Measurements from ENCODE around the gene IRX4.

IRX4 gene

DNA sequence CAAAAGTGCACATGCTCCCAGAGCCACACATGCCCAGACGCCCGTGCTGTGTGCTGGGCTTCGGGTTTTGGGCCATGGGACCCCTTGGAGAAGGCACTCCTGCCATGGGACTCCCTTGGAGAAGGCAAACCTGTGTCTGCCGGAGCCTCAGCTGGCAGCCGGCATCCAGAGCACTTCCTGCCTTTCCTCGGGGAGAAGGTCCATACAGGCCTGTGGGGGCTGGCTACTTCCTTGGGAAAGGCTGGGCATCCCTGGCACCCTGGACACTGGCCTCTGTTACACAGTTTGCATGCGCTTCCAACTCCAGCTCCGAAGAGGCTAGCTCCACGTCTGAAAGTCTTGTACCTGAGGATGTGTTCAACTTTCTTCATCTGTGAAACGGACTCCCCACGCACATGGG lies 14.7 kb upstream of the IRX4 start:
- H3K9me3 Mint-ChIP-seq, result peaks cover 2% of the 10 kb centered on the region
- TF ChIP-seq, protein P1, sequence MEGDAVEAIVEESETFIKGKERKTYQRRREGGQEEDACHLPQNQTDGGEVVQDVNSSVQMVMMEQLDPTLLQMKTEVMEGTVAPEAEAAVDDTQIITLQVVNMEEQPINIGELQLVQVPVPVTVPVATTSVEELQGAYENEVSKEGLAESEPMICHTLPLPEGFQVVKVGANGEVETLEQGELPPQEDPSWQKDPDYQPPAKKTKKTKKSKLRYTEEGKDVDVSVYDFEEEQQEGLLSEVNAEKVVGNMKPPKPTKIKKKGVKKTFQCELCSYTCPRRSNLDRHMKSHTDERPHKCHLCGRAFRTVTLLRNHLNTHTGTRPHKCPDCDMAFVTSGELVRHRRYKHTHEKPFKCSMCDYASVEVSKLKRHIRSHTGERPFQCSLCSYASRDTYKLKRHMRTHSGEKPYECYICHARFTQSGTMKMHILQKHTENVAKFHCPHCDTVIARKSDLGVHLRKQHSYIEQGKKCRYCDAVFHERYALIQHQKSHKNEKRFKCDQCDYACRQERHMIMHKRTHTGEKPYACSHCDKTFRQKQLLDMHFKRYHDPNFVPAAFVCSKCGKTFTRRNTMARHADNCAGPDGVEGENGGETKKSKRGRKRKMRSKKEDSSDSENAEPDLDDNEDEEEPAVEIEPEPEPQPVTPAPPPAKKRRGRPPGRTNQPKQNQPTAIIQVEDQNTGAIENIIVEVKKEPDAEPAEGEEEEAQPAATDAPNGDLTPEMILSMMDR (IDR thresholded peaks at IDR 0.05; ENCODE audit: unreplicated experiment in 3 of 3), result no peak
- no peaks in the 10 kb centered on the region for H3K36me3 Mint-ChIP-seq (ENCODE audit: low read depth)
- no peak overlapping the region for H3K4me3 Mint-ChIP-seq
- peaks cover 67% of the 10 kb centered on the region for H3K27me3 Mint-ChIP-seq (ENCODE audit: low read depth)
- no peak overlapping the region for H3K27ac Mint-ChIP-seq
- H3K4me1 Mint-ChIP-seq, result no peaks in the 10 kb centered on the region

DNA sequence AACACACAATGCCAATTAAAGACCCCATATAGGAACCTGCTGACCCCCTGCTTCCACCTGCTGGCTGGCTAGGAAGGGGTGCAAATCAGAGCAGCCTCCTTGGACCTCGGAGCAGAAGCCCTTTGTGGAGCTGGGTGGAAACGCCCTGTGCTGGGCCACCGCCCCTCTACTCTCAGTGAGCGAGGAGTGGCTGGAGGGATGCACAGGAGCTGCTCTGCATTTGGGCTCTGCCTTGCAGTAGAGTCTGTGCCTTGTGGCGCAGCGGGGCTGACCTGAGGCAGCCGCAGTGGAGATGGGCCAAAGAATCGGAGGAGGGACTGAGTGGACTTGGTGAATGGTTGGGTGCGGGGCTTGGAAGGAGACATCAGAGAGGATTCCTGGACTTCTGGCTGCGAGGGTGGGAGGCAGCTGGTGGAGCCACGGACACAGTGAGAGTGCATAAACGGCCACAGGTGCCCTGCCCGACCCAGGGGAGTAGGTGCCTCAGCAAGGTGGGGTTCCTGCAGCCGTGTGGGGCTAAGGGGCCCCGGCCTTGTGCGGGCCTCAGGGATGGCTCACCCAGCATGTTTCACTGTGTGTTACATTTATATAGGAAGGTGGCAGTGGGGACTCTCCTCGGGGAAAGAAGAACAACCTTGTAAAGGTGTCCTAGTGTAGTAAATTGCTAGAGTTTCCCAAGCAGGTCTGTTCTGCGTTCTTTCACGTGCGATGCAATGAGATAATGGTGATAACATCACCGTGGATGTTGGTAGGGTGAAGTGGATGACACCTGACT lies 14.1 kb upstream of the IRX4 start:
- Mint-ChIP-seq H3K36me3 (ENCODE audit: low read depth) (no peaks in the 10 kb centered on the region), H3K9me3 (peaks cover 2% of the 10 kb centered on the region), H3K27ac (no peak overlapping the region), H3K4me3 (no peak overlapping the region), H3K4me1 (no peaks in the 10 kb centered on the region), H3K27me3 (ENCODE audit: low read depth) (peaks cover 68% of the 10 kb centered on the region)
- TF ChIP-seq, protein P1 (IDR thresholded peaks at IDR 0.05; ENCODE audit: unreplicated experiment in 3 of 3), result no peak

DNA sequence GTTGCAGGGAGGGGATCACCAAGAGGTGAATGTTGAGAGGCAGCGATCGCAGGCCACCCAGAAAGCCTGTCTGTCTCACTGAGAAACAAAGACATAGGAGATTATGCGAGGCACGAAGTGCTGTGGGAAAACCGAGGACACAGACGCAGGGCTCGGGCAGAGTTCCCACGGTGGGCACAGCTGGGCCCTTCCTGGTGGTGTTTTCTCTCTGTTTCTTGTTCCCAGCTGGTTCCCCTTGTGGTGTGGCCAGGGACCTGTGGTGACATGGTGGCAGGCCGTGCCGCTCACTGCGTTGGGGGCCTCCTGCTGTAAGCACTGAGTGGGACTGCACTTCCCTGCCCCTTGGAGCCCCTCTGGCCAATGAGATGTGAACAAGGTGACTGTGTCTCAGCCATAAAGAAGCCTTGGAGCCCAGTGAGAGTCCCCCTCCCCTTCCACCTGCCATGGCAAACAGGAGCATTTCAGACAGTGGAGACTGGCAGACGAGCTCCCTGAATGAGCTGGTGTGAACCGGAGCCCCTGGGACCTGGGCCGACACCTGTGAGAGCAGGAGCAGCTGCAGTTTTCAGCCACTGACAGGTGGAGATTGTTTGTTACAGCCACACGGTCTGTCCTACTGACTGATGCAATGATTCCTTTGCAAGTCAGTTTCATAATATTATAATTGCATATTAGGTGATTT lies 13.2 kb upstream of the IRX4 start:
- Mint-ChIP-seq H3K9me3 (no peaks in the 10 kb centered on the region), H3K27ac (no peak overlapping the region), H3K36me3 (ENCODE audit: low read depth) (no peaks in the 10 kb centered on the region), H3K4me3 (no peak overlapping the region), H3K27me3 (ENCODE audit: low read depth) (peaks cover 69% of the 10 kb centered on the region), H3K4me1 (no peaks in the 10 kb centered on the region)
- TF ChIP-seq, protein P1 (IDR thresholded peaks at IDR 0.05; ENCODE audit: unreplicated experiment in 3 of 3), result no peak

DNA sequence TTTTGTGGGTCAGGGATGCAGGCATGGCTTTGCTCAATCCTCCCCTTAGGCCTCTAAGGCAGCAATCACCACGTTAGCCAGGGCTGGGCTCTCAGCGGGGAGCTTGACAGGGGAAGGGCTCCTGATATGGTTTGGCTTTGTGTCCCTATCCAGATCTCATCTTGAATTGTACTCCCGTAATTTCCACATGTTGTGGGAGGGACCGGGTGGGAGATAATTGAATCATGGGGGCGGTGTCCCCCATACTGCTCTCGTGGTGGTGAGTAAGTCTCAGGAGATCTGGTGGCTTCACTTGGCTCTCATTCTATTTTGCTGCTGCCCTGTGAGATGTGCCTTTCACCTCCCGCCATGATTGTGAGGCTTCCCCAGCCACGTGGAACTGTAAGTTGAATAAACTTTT lies 11.5 kb upstream of the IRX4 start:
- H3K27ac Mint-ChIP-seq, result no peak overlapping the region
- H3K4me3 Mint-ChIP-seq, result no peak overlapping the region
- no peaks in the 10 kb centered on the region for H3K36me3 Mint-ChIP-seq (ENCODE audit: low read depth)
- TF ChIP-seq, protein P1 (IDR thresholded peaks at IDR 0.05; ENCODE audit: unreplicated experiment in 3 of 3), result no peak
- H3K27me3 Mint-ChIP-seq (ENCODE audit: low read depth), result peaks cover 77% of the 10 kb centered on the region
- no peaks in the 10 kb centered on the region for H3K9me3 Mint-ChIP-seq
- no peaks in the 10 kb centered on the region for H3K4me1 Mint-ChIP-seq

DNA sequence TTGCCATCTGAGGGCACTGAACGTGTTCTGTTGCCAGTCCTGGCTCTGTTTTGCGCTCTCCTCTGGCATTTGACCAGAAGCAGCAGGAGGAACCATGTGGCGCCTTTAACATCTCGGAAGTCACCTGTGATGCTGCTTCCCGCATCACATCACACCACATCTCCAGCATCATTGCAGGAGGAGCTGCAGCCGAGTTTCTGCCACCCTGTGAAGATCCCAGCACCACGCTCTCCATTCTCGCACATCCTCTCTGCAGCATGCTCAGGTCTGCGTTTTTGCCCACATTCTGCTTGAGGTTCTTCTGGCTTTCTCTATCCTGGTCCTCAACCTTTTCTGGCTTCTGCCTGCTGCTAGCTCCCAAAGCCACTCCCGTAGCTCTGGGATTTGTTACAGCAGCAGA lies 11.0 kb upstream of the IRX4 start:
- H3K36me3 Mint-ChIP-seq (ENCODE audit: low read depth), result no peaks in the 10 kb centered on the region

More for the DNA sequence above, 11.0 kb upstream of the IRX4 start:
- TF ChIP-seq, protein P1 (IDR thresholded peaks at IDR 0.05; ENCODE audit: unreplicated experiment in 3 of 3), result no peak
- no peak overlapping the region for H3K27ac Mint-ChIP-seq
- peaks cover 78% of the 10 kb centered on the region for H3K27me3 Mint-ChIP-seq (ENCODE audit: low read depth)
- H3K4me3 Mint-ChIP-seq, result no peak overlapping the region
- no peaks in the 10 kb centered on the region for H3K4me1 Mint-ChIP-seq
- no peaks in the 10 kb centered on the region for H3K9me3 Mint-ChIP-seq
